Stimulated activated CD8-positive, alpha-beta memory T cell treated with anti-CD3 and anti-CD28 coated beads, Interleukin-12 subunit alpha, Interleukin-12 subunit beta, amount 100 ng/mL, for 4 hours (primary cell): Measurements from ENCODE around the gene CAMK2B.

ENCODE experiments used
- DNase-seq: peaks from one replicate; pipeline ENCODE4 v3.0.0-alpha.2; 2020; ENCODE audit warnings: low read depth

Gene CAMK2B

DNA sequence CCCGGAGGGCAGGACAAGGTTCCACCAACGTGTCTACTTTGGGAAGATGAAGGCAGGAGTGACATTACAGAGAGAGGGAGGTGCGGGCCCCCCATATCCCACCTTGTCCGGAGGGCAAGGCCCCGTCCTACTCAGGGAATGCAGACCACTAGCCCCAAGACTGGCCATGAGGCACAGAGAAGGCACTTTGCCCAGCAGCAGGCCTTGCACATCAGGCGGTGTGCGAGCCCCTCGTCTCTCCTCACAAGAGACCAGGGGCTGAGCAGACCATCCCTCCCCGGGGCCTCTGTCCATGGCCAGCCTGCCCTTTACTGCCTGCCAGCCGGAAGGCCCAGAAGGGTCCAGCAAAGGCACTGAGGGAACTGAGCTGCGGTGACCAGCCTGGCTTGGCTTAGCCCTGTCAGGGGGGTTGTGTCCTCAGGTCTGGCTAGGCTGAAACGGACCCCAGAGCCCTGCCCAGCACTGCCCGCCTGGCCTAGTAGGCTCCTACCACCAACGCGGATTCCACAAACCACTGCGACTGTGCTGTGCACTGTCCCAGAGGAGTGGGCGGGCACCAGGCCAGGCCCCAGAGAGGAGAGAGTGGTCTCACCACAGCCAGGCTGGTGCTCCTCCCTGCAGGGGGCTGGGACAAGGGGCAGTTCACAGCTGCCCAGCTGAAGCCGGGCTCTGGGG, 16.7 kb downstream of the CAMK2B start:
- no peak for DNase-seq

DNA sequence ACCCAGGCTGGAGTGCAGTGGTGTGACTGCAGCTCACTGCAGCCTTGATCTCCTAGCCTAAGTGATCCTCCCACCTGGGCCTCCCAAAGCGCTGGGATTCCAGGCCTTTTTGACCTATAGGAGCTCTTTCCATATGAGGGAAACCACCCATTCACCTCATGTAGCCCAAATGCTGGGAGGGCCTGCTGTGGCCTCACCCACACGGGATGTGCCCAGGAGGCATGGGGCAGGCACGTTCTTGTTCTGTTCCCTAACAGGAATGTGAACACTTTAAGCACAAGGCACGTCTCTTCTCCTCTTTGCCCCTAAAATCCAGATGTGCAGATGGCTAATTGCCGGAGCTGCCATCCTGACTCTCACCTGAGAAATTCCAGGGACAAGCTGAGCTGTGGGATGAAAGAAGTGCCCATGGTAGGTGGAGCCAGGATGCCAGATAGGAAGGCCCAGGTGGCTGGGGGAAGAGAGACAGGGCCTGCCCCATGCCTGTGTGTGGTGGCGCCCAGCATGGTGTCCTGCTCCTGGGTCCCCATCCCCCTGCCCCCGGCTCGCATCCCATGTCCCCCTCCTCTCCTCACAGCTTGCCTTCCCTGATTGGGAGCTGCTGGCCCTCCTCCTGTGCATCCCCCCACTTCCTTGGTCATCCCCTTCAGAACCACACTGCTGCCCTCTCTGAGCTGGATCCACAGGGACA, 17.3 kb downstream of the CAMK2B start:
- no peak for DNase-seq

DNA sequence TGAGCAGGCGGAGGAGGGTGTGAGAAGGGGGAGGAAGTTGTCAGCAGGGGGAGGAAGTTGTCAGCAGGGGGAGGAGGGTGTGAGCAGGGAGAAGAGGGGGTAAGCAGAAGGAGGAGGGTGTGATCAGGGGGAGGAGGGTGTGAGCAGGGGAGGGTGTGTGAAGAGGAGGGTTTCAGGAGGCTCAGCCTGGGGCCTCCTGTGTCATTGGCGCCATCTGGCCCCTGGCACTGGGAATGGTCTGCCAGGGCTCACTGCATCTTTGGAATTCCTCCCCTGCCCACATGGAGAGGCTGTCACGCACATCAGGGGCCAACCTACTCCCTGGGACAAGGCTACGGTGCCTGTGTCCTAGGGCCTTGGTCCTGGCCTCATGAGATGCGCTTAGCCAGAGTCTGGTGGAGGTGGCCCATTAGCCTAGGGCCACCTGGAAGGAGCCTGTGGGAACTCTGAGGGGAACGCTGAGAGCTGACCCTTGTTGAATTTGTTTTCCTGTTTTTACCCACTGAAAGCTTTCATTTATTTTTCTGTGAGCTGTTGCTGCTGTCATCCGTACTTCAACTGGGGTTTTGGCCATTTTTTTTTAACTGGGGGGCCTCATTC, 18.0 kb downstream of the CAMK2B start:
- DNase-seq: no peak

DNA sequence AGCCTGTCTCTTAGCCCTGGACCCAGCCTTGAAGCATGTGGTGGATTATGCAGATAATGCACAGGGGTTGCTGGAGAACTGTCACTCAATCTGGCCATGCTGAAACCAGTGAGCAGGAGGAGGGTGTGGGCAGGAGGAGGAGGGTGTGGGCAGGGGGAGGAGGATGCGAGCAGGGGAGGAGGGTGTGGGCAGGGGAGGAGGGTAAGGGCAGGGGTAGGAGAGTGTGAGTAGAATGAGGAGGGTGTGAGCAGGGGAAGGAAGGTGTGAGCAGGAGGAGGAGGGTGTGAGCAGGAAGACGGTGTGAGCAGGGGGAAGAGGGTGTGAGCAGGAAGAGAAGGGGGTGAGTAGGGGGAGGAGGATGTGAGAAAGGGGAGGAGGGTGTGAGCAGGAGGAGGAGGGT, 18.8 kb downstream of the CAMK2B start:
- DNase-seq: no peak

DNA sequence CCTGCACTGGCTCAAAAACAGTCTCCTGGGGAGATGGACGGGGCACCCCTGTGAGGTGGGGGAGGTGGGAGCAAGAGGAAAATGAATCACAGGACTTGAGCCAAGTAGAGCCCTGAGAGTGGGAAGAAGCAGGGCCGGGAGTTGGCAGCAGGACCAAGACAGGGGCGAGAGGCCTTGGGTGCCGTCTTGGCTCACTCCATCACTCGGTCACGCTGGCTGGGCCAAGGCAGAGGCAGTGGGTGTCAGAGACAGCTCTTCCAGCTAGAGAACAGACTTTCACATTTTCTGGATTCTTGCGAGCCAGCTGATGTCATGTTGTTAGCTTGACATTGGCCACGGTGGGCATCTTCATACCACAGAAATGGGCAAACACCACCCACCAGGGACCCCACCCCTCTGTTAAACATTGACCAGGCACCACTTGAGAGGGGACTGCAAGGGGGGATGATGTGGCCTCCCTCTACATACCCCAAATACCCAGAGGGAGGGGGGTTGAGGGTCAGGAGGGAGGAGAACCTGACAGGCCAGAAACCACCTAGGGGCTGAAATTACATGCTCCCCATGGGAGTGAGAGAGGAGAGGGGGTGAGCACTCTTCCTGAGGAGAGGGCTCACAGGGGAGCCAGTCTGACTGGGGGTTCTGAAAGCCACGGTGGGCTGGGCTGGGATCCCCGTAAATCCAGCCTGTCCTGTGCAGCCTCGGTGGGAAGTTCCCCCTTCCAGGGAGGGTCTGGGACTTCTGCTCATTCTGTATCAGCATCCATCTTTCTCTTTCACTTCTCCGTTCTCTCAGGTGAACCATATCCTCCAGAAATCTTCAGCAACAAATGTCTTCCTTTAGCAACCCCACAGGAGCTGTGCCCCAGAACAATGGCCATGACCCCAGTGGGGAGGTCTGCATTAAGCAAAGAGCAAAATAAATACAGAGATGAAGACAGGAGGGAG, 19.6 kb downstream of the CAMK2B start:
- no peak for DNase-seq

DNA sequence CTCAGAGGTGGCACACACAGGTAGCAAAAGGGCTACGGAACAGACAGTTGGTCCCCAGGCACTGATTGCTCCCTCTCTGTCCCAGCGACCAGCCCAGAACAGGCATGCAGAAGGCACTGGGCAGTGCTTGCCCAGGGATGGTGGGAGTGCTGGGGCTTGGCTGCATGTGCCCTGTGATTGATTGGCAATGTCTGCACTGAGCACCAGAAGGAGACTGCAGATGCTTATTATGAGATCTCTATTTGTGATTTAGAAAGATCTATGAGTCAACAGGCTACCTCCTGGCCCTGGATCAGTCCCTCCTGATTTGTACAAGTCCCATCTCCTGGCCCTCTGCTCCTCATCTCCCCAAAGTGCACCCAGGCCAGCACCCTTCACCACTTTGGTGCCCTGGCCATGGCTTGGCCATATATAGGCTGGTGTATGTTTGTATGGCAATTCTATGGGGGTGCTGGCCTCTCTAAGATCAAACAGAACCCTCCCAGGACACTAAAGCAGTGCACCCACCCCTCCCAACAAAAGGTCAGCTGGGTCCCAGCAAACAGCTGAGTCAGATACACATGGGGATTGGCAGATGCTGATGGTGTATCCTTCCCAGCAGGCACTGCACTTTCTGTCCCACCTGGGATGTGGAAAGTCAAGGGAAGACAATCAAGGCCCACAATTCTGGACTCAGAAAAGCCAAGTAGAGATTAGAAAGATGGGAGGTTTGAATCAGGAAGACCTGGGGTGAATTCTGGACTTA, 30.9 kb downstream of the CAMK2B start:
- DNase-seq: no peak

DNA sequence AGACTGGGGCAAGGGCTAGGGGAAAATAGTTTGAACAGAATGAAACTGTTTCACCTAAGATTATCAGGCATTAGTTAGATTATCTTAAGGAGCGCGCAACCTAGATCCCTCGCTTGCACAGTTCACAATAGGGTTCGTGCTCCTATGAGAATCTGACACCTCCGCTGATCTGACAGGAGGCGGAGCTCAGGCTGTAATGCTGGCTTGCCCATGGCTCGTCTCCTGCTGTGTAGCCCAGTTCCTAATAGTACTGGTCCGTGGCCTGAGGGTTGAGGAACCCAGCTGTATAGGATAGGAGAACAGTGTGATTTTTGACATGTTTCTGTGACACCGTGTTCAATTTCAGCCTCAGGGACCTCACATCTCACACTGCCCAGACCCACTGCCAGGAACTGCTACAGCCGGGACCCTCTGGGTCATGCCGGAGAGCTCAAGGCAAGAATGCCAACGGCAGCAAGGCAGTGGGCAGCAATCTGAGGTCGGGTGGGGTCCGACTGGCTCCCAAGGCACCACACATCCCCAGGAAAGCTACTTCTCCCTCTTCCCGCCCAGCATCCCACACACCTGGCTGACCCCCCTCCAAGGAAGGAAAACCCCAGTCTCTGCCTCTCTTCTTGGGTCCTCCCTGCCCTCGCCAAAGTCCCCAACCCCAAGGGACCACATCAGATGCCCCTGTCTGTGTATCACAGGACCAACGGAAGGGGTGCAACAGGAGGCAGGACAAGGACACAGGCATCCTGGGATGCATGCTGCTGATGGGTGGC, 31.7 kb downstream of the CAMK2B start:
- no peak for DNase-seq

DNA sequence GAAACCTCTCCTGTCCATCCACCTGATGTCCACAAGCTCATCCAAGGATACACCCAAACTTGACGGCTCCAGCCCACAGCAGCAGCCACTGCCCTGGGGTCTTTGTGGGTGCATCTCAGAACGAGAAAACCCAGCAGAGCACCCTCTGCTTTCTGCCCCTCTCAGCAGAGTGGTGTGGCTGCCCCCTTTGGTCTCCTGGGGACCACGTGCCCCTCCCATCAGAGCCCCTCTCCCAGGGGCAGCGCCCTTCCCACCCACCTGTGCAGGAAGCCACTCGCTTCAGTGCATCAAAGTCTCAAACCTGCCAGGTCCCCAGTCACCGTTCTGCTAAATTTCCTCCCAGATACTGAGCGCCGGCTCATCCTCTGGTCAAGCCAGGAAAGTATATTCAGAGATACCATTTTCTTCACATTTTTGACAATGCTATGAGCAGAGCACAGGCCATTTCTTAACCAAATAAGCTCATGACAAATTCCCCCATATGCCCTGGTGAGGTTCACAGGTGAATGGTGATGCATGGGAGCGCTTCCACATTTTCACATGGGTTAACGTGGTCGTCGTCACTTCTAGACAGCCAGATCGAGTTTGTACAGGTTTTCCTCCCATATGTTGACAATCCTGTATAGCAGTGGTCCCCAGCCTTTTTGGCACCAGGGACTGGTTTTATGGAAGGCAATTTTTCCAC, 32.4 kb downstream of the CAMK2B start:
- no peak for DNase-seq

DNA sequence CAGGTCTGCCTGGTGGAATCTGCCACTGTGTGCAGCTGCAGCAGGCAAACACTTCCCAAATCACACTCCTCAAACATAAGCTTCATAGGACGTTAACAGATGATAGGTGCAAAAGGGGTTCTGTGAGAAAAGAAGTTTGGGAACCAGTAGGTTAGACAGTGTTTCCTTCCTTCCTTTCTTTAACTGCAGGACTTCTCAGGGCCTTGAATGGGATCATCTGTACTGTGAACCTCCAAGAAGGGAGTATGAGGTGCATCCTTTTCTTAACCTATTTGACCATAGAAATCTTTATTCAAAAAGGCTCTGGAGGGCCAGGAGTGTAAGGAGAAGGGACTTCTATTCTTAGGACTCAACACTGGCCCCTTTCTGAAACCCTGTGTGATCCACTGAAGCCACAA, 33.0 kb downstream of the CAMK2B start:
- DNase-seq: no peak

DNA sequence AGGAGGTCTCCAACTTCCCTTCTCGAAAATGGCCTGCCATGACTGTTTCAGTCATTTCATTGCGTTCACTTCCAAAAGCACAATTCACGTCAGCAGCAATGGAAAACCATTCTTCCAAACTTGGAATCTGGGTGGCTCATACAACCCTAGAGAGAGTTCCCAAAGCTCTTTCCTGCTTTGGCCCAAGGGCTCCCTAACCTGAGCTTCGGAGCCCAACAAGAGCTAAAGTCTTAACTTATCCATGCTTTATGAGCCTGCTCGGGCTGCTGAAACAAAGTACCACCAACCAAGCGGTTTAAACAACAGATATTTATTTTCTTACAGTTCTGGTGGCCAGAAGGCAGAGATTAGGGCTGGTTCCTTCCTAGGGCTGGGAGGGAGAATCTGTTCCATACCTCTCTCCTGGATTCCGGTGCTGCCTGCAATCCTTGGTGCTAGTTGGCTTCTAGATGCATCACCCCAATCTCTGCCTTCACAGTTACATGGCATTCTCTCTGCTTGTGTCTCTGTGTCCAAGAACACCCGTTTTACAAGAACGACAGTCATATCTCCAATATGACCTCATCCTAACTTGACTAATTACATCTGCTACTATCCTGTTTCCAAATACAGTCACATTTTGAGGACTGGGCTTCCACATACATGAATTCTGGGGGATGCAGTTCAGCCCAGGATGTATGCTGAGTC, 33.5 kb downstream of the CAMK2B start:
- DNase-seq: no peak

DNA sequence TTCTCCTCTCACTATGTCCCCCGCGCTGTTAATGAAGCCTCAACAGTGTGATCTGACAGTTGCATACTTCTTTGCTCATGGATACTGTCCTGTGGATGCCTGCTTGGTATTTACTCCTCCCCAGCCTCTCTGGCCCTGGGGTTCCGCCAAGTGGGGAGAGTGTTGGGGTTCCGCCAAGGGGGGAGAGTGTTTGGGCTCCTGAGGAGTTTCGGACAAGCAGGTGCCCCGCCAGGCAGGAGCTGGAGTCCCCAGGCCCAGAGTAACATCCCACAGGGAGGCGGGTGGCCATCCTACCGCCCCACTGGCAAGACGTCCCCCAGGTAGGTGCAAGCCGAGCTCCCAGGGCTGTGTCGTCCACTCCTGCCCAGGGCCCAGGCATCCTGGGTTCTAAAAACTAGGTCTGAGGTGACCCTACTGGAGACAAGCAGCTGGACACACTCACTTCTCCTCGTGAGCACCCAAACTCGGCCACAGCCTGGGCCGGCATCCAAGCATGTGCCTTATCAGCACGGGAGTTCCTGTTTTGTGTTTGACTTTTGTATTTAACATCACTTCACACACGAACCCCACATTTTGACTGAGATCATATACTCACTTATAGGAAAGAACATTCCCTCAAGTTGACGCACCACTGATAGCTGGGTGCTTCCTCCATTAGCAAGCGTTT, 34.2 kb downstream of the CAMK2B start:
- no peak for DNase-seq

DNA sequence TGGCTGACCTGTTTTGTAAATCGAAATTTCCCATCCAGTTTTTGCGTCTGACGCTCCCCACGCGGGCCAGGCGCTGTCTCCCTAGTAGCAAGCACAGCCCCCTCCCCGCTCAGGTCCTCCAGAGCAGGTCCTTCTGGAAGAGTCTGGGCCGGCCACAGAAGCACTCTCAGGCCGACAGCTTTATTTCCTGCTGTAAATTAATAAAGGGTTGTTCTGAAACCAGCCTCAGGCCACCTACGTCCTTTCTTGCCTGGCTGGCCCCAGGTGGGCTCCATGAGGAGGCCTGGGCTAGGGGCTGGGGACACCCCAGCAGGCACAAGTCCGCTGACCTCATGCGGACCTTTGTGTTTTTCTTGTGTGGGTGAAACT, 35.2 kb downstream of the CAMK2B start:
- DNase-seq: no peak

DNA sequence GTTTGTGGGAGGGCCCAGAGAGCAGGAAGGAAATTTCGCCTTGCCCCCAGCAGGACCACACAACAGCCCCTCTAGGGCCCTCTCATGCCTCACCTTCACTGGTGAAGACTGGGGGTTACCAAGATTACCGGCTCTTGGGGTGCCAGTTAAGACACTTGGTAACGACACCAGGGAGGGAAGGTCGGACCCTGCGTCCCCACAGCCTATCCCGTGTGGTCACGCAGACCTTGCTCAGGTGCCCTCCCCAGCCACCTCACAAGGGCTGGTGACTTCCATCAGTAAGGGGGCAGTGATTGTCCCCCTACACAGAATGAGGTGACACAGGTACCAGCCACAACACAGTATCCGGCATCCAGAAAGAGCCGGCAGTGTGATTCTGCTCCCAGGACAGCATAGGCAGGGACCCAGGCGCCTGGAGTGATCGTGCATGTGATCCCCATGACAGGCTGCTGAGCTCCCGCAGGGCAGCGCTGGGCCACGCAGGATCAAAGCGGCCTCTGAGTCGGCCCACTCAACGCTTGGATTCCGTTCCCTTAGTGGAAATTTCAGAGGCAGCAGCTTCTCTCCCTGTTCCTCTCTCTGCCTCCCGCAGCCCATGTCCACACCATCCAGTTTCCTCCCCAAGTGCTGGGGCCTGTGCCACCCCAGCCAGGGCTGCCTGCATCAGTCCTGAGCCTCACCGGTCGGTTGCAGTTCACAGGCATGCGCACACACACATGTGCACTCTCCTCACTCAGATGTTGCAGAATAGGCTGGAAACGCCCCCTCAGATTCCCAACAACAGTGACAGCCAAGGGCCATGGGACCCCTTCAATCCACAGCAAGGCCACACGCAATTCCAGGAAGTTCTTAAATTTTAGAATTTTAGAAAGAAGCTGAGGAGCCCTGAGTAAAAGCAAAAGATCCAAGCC, 35.8 kb downstream of the CAMK2B start:
- no peak for DNase-seq

DNA sequence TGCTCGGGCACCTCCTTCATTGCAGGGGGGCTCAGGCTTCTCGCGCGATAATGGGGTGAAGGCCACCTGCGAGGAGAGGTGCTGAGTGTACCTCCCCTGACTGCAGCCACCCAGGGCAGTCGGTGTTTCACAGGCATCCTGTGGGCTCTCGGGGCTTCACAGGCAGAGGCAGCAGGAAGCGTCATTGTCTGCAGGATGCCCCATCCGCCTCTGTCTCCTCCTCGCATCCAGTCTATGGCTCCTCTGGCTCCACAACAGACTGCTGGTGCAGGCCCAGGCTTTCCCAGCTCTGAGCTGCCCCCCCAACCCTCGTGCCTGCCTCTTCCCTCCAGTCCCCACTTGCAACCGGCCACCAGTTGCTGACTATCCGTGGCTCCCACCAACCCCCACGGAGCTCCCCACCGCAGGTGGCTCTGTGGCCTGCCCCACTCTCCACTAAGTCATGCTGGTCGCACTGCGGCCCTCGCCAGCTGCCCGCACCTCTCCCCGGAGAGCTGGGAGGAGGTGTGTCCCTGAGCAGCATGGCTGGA, 36.5 kb downstream of the CAMK2B start:
- no peak for DNase-seq

DNA sequence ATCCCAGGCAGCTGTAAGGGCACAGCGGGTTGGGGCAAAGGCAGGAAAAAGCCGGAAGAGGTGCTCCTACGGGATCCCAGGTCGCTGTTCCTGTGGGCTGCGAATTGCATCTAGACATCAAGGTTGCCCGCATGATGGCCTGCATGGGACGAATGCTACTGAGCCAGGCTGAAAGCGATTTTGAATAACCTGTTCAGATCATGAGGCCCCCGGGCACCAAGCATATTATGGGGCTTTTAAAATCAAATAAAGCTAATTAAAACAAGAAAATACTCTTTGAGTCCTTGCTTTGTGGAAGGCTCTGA, 37.1 kb downstream of the CAMK2B start:
- DNase-seq: no peak

DNA sequence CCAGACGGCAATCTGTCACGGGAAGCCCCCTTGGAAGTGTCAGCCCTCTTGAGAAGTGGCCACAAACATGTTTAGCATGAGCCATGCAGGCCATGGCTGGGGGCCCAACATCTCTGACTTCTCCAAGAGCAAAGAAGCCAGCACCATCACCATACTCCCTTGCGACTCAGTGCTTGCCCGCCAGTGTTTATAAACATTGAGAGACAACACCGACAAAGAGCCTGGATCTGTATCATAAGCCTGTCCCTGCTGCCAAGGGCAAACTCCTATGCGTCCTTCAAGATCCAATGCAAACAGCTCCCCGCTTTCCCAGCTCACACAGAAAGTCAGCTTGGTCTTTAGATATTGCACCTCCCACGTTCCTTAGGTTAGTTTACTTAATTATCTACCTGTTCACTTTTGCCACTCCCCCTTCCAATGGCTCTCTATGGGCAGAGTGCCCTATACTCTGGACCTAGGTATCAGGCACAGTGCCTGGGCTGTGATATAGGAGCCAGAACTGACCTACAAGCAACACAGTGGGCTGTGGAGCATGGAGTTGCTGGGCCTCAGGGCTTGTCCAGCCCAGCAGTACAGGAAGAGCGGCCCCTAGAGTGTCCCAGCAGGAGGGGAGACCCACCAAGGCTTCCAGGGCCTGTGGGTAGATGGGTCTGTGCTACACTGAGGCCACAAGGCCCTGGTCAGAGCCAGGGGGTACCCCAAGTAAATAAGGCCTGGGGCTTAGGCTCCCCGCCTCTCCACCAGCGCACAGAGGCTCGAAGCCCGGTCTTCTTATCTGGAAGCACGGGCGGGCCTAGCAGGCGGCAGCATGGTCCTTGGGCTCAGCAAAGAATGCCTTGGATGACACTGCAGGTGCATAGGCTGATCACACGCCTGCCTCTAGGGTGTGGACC, 37.7 kb downstream of the CAMK2B start:
- DNase-seq: no peak
